Measurements from ENCODE around the gene BAIAP2. TPM values are rescaled to one million over a fixed set of nuclear protein-coding genes. Genes with fewer than 3 reads are reported as not detected.

The BAIAP2 gene
- total and polyA plus RNA-seq, 10 donors = 2.8 to 33.2 (median 17.8) TPM

DNA sequence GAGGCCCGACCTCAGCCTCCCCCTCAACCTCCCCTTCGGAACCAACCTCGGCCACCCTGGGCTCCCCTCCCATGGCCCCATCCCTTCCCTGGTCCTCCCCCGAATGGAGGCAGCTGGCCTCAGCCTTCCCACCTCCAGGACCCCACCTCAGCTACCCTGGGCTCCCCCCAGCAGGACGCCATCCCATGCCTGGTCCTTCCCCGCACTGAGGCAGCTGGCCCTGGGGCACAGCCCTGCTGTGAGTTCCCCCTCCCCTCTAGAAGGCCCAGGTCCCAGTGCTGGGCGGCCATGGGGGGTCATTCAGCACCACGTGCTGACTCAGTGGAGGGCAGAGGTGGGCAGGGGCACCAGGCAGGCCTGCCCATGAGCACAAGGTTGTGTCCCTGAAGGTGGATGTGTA is 101.4 kb downstream of the BAIAP2 start:
- TF ChIP-seq POLR2AphosphoS5 (IDR thresholded peaks at IDR 0.05) (no peak), POLR2A (IDR thresholded peaks at IDR 0.05) (no peak)
- Histone ChIP-seq H3K4me3 (no peak overlapping the region), H3K27ac (no peak overlapping the region), H3K9me3 (no peaks in the 10 kb centered on the region), H3K4me1 (peaks cover 0 to 29% (median 8%) of the 10 kb centered on the region in 6 donors), H3K36me3 (peaks cover 0 to 8% (median 0%) of the 10 kb centered on the region in 6 donors), H3K27me3 (replicated peaks in 1 of 7) (no peaks in the 10 kb centered on the region)
- no peak for DNase-seq
- intact Hi-C loops (cut with DNase I; ENCODE audit: low total_unique reads) = no loop called here
- WGBS, 5 donors = 81 to 94% (median 87%) methylated on average over 7 to 8 of the region's 8 CpGs

DNA sequence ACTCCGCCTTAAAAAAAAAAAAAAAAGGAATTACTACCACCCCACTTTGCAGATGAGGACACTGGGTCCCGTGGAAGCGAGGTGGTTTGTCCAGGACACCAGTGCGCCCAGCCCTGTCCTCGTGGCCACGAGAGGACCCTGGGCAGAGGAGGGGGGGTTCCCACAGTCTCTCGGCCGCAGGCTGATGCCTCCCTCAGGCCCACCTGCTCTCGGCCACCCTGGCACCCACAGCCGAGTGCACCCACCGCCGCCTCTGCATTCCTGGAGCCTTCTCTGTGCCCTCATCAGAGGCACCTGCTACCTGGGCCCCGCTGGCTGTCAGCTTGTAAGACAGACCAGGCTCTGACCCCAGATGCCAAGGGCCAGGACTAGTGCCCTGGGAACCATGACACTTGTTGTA is 102.3 kb downstream of the BAIAP2 start:
- Histone ChIP-seq H3K4me1 (peaks cover 0 to 38% (median 13%) of the 10 kb centered on the region in 6 donors), H3K4me3 (no peak overlapping the region), H3K9me3 (no peaks in the 10 kb centered on the region), H3K27me3 (replicated peaks in 1 of 7) (peaks cover 0 to 3% (median 0%) of the 10 kb centered on the region in 7 donors), H3K27ac (no peak overlapping the region), H3K36me3 (peaks cover 0 to 8% (median 0%) of the 10 kb centered on the region in 6 donors)
- no peak for DNase-seq
- intact Hi-C loops (cut with DNase I; ENCODE audit: low total_unique reads) = no loop called here
- 89 to 91% (median 90%) methylated on average over 12 to 13 of the region's 13 CpGs for WGBS, 5 donors
- TF ChIP-seq, protein P1, sequence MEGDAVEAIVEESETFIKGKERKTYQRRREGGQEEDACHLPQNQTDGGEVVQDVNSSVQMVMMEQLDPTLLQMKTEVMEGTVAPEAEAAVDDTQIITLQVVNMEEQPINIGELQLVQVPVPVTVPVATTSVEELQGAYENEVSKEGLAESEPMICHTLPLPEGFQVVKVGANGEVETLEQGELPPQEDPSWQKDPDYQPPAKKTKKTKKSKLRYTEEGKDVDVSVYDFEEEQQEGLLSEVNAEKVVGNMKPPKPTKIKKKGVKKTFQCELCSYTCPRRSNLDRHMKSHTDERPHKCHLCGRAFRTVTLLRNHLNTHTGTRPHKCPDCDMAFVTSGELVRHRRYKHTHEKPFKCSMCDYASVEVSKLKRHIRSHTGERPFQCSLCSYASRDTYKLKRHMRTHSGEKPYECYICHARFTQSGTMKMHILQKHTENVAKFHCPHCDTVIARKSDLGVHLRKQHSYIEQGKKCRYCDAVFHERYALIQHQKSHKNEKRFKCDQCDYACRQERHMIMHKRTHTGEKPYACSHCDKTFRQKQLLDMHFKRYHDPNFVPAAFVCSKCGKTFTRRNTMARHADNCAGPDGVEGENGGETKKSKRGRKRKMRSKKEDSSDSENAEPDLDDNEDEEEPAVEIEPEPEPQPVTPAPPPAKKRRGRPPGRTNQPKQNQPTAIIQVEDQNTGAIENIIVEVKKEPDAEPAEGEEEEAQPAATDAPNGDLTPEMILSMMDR (IDR thresholded peaks at IDR 0.05 in 8 of 11, conservative IDR thresholded peaks at IDR 0.05 in 3 of 11) = no peak
- TF ChIP-seq POLR2A (IDR thresholded peaks at IDR 0.05) (no peak), POLR2AphosphoS5 (IDR thresholded peaks at IDR 0.05) (no peak)

DNA sequence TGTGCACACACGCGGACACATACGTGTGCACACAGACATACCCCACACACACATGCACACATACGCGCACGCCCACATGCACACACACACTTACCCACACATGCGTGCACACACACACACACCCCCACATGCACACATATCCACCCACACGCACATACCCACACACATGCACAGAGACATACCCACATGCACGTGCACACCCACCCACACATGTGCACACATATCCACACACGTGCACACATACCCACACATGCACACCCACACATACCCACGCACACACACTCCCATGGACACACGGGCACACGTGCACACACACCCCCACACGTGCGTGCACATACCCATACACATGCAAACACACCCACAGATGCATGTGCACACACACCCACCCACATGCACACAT is 103.1 kb downstream of the BAIAP2 start:
- no peak for DNase-seq

DNA sequence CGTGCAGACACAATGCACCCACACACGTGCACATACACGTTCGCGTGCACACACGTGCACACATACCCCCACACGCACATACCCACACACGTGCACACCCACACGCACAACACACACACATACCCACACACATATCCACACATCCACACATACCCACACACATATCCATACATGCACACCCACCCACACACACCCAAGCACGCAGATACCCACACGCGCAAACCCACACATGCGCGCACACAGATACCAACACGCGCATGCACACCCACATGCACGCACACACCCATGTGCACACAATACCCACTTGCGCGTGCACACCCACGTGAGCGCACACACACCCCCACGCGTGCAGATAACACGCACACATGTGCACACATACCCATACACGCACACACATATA is 103.5 kb downstream of the BAIAP2 start:
- TF ChIP-seq POLR2AphosphoS5 (IDR thresholded peaks at IDR 0.05) (no peak), POLR2A (IDR thresholded peaks at IDR 0.05) (no peak)
- TF ChIP-seq, protein P1 (IDR thresholded peaks at IDR 0.05 in 8 of 11, conservative IDR thresholded peaks at IDR 0.05 in 3 of 11) = no peak
- 91 to 95% (median 94%) methylated on average over 25 of the region's 25 CpGs for WGBS, 5 donors

More for the DNA sequence above, 103.1 kb downstream of the BAIAP2 start:
- no peak overlapping the region for H3K4me3 ChIP-seq
- 89 to 96% (median 91%) methylated on average over 15 of the region's 15 CpGs for WGBS, 5 donors
- no peak for TF ChIP-seq POLR2AphosphoS5 (IDR thresholded peaks at IDR 0.05)
- peaks cover 0 to 7% (median 0%) of the 10 kb centered on the region in 7 donors for H3K27me3 ChIP-seq (replicated peaks in 1 of 7)
- peaks cover 4 to 39% (median 15%) of the 10 kb centered on the region in 6 donors for H3K4me1 ChIP-seq
- no peaks in the 10 kb centered on the region for H3K9me3 ChIP-seq
- intact Hi-C loops (cut with DNase I; ENCODE audit: low total_unique reads) = no loop called here
- no peak overlapping the region for H3K27ac ChIP-seq
- peaks cover 0 to 8% (median 0%) of the 10 kb centered on the region in 6 donors for H3K36me3 ChIP-seq

DNA sequence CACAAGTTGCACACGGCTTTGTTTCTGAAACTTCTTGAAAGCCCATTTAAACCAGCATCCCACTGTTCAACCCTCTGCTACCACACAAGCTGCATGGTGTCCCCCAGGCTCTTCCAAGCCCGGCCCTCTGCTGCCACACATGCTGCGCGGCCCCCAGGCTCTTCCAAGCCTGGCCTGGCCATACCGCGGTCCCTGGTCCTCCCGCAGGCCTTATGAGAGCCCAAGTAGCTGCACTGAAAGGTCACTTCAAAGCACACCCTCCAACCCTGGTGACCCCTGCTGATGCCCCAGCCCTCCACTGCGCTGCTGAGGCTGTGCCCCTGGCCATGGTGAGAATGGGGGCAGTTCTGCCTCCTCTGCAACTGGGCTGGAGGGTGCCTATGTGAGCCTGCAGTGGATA is 104.5 kb downstream of the BAIAP2 start:
- WGBS, 5 donors = 84 to 97% (median 88%) methylated on average over 7 to 8 of the region's 8 CpGs
- H3K27me3 ChIP-seq (replicated peaks in 1 of 7) = peaks cover 0 to 7% (median 0%) of the 10 kb centered on the region in 7 donors
- H3K4me1 ChIP-seq = peaks cover 5 to 36% (median 15%) of the 10 kb centered on the region in 6 donors
- intact Hi-C loops (cut with DNase I; ENCODE audit: low total_unique reads) = no loop called here
- H3K9me3 ChIP-seq = no peaks in the 10 kb centered on the region
- no peak overlapping the region for H3K4me3 ChIP-seq
- TF ChIP-seq, protein P1 (IDR thresholded peaks at IDR 0.05 in 8 of 11, conservative IDR thresholded peaks at IDR 0.05 in 3 of 11) = no peak
- TF ChIP-seq POLR2AphosphoS5 (IDR thresholded peaks at IDR 0.05) = no peak
- no peak for TF ChIP-seq POLR2A (IDR thresholded peaks at IDR 0.05)
- H3K36me3 ChIP-seq = no peaks in the 10 kb centered on the region
- DNase-seq = no peak
- no peak overlapping the region for H3K27ac ChIP-seq

More for the DNA sequence above, 103.5 kb downstream of the BAIAP2 start:
- Histone ChIP-seq H3K9me3 (no peaks in the 10 kb centered on the region), H3K4me3 (no peak overlapping the region), H3K27ac (no peak overlapping the region), H3K4me1 (peaks cover 5 to 39% (median 15%) of the 10 kb centered on the region in 6 donors), H3K36me3 (peaks cover 0 to 8% (median 0%) of the 10 kb centered on the region in 6 donors), H3K27me3 (replicated peaks in 1 of 7) (peaks cover 0 to 7% (median 0%) of the 10 kb centered on the region in 7 donors)
- intact Hi-C loops (cut with DNase I; ENCODE audit: low total_unique reads) = no loop called here
- DNase-seq = no peak
